ENCODE data around the gene TMEM92. TPM values are rescaled to one million over a fixed set of nuclear protein-coding genes. Genes with fewer than 3 reads are reported as not detected.

TMEM92 gene
- total RNA-seq, 1 experiment from 2014 or later: 14.8 TPM

DNA sequence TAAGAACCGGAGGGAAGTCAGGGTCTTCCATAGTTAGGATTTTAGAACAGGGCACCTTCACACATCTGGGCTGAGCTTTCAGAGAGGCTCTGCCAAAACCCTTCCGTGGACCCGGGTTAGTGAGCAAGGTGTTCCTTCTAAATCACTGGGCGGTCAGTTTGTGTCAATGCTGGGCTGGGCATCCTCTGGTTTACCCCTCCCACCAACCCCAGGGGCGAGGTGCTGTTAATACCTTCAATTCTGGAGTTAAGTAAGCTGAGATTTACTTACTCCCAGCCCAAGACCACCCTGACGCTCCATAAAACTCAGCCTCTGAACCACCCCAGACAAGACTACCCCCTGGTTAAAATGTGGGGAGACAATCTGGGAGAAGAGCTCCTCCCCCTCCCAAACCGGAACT, 1.0 kb downstream of the TMEM92 start:
- Mint-ChIP-seq H3K4me3 (ENCODE audit: unreplicated experiment) (peak overlapping the region; percentile 77), H3K27ac (ENCODE audit: unreplicated experiment) (peak overlapping the region; percentile 60), H3K4me1 (ENCODE audit: low read depth, unreplicated experiment) (peaks cover 28% of the 10 kb centered on the region), H3K9me3 (ENCODE audit: unreplicated experiment) (no peaks in the 10 kb centered on the region), H3K36me3 (ENCODE audit: insufficient read depth, unreplicated experiment) (peaks cover 5% of the 10 kb centered on the region), H3K27me3 (ENCODE audit: insufficient read depth, unreplicated experiment) (no peaks in the 10 kb centered on the region)
- intact Hi-C loops (cut with micrococcal nuclease; ENCODE audit: unreplicated experiment): no loop called here
- no peaks in the 10 kb centered on the region for H3K27me3 ChIP-seq (replicated peaks; ENCODE audit: control insufficient read depth, insufficient read depth, low read length)
- H3K4me1 ChIP-seq: peaks cover 47% of the 10 kb centered on the region
- TF ChIP-seq, protein P1, sequence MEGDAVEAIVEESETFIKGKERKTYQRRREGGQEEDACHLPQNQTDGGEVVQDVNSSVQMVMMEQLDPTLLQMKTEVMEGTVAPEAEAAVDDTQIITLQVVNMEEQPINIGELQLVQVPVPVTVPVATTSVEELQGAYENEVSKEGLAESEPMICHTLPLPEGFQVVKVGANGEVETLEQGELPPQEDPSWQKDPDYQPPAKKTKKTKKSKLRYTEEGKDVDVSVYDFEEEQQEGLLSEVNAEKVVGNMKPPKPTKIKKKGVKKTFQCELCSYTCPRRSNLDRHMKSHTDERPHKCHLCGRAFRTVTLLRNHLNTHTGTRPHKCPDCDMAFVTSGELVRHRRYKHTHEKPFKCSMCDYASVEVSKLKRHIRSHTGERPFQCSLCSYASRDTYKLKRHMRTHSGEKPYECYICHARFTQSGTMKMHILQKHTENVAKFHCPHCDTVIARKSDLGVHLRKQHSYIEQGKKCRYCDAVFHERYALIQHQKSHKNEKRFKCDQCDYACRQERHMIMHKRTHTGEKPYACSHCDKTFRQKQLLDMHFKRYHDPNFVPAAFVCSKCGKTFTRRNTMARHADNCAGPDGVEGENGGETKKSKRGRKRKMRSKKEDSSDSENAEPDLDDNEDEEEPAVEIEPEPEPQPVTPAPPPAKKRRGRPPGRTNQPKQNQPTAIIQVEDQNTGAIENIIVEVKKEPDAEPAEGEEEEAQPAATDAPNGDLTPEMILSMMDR (IDR thresholded peaks at IDR 0.05; ENCODE audit: insufficient read depth in 1 of 2, low read depth in 1 of 2, low read length in 1 of 2, severe bottlenecking in 1 of 2, unreplicated experiment in 1 of 2): no peak
- BruUV-seq (replicated peaks): TSS peak; percentile 65
- no peak for DNase-seq
- peak overlapping the region; percentile 61 for H3K4me3 ChIP-seq (ENCODE audit: low read depth, low read length)
- CTCF ChIA-PET: interaction anchor here (0.6 to 9.2 kb wide), 12 partner anchors 10 to 122 kb away, joined by 3 to 245 read pairs (median 6); partner anchors contain the start of genes COL1A1 and LRRC59
- 0 out of 2 replicates have a peak, but pooled peaks cover 2% of the 10 kb centered on the region for H3K36me3 ChIP-seq (ENCODE audit: control insufficient read depth, insufficient read depth, low read length)
- POLR2A ChIA-PET: interaction anchor here (0.6 to 1.4 kb wide), 4 partner anchors 9 to 417 kb away, joined by 3 to 4 read pairs (median 4); partner anchors contain the start of gene LRRC59
- H3K9me3 ChIP-seq: no peaks in the 10 kb centered on the region

DNA sequence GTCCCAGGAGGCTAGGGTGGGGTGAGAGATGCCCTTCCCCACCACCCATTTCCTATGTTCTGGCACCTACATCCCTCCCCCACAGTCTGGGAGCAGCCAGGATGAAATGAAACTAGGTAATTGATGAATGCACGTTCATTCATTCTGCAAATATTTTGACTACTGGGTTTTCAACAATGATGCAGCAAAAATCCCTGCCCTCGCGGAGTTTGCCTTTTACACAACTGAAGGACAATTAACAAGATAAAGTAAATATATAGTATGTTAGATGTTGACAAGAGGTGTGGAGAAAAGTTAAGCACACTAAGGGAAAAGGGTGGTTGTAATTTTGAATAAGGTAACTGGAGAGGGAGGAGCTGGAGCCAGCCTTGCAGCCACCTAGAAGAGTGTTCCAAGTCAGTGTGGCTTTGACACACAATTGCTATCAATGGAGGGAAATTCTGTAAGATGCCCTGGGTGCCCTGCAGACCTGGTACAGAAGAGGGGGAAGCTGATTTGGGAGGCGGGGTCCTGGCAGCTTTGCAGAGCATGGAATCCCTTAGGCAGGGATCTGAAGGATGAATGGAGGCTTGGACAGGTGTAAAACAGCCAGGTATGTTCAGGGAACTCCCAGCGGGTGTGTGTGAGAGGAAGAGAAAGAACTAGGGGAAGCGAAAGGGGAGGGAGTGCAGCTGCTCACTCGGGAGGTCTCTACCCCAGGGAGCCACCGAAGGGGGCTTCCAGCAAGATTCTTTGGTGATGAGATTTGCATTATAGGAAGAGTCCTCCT, 2.5 kb downstream of the TMEM92 start:
- intact Hi-C loops (cut with micrococcal nuclease; ENCODE audit: unreplicated experiment): no loop called here
- Mint-ChIP-seq H3K4me3 (ENCODE audit: unreplicated experiment) (no peak overlapping the region), H3K4me1 (ENCODE audit: low read depth, unreplicated experiment) (peaks cover 30% of the 10 kb centered on the region), H3K36me3 (ENCODE audit: insufficient read depth, unreplicated experiment) (peaks cover 5% of the 10 kb centered on the region), H3K27ac (ENCODE audit: unreplicated experiment) (peak overlapping the region; percentile 2), H3K9me3 (ENCODE audit: unreplicated experiment) (no peaks in the 10 kb centered on the region), H3K27me3 (ENCODE audit: insufficient read depth, unreplicated experiment) (no peaks in the 10 kb centered on the region)
- CTCF ChIA-PET: interaction anchor here (0.5 to 2.2 kb wide), 4 partner anchors 75 to 600 kb away, joined by 3 to 11 read pairs (median 3); no protein-coding TSS in a partner anchor
- POLR2A ChIA-PET: interaction anchor here (1.1 kb wide), 1 partner anchor 120 kb away, joined by 3 read pairs; the partner anchor contains the start of gene LRRC59
- DNase-seq: no peak
- no peaks in the 10 kb centered on the region for H3K27me3 ChIP-seq (replicated peaks; ENCODE audit: control insufficient read depth, insufficient read depth, low read length)
- no peak overlapping the region for H3K4me3 ChIP-seq (ENCODE audit: low read depth, low read length)
- TF ChIP-seq, protein P1 (IDR thresholded peaks at IDR 0.05; ENCODE audit: insufficient read depth in 1 of 2, low read depth in 1 of 2, low read length in 1 of 2, severe bottlenecking in 1 of 2, unreplicated experiment in 1 of 2): no peak
- peaks cover 57% of the 10 kb centered on the region for H3K4me1 ChIP-seq
- no TSS peak for BruUV-seq (replicated peaks)
- H3K36me3 ChIP-seq (ENCODE audit: control insufficient read depth, insufficient read depth, low read length): 0 out of 2 replicates have a peak, but pooled peaks cover 2% of the 10 kb centered on the region
- H3K9me3 ChIP-seq: no peaks in the 10 kb centered on the region

DNA sequence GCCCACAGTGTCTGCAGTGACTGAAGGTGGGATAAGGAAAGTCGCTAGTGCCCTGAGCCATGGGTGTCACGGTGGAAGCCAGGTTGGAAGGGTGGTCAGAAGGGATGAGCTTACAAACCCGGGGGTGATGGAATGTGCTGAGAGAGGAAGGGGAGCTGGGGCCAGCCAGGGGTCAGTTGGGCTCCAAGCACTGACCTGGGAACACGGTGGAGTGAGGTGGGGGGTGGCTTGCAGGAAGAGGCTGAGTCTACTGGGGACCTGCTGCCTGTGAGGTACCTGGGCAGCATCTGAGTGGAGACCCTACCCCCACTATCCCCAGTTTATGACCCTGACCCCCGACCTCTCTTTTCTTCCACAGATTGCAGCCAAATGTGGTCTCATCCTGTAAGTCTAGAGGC, 3.1 kb downstream of the TMEM92 start:
- BruUV-seq (replicated peaks): no TSS peak
- Mint-ChIP-seq H3K27me3 (ENCODE audit: insufficient read depth, unreplicated experiment) (no peaks in the 10 kb centered on the region), H3K27ac (ENCODE audit: unreplicated experiment) (peak overlapping the region; percentile 2), H3K36me3 (ENCODE audit: insufficient read depth, unreplicated experiment) (peaks cover 5% of the 10 kb centered on the region), H3K4me3 (ENCODE audit: unreplicated experiment) (no peak overlapping the region), H3K4me1 (ENCODE audit: low read depth, unreplicated experiment) (peaks cover 32% of the 10 kb centered on the region), H3K9me3 (ENCODE audit: unreplicated experiment) (no peaks in the 10 kb centered on the region)
- ChIA-PET CTCF (interaction anchor here (0.6 to 2.2 kb wide), 4 partner anchors 73 to 600 kb away, joined by 3 to 11 read pairs (median 4); no protein-coding TSS in a partner anchor), POLR2A (no interaction called here)
- H3K4me1 ChIP-seq: peaks cover 60% of the 10 kb centered on the region
- no peak for DNase-seq
- H3K27me3 ChIP-seq (replicated peaks; ENCODE audit: control insufficient read depth, insufficient read depth, low read length): no peaks in the 10 kb centered on the region
- intact Hi-C loops (cut with micrococcal nuclease; ENCODE audit: unreplicated experiment): no loop called here
- TF ChIP-seq, protein P1 (IDR thresholded peaks at IDR 0.05; ENCODE audit: insufficient read depth in 1 of 2, low read depth in 1 of 2, low read length in 1 of 2, severe bottlenecking in 1 of 2, unreplicated experiment in 1 of 2): no peak
- no peak overlapping the region for H3K4me3 ChIP-seq (ENCODE audit: low read depth, low read length)
- H3K36me3 ChIP-seq (ENCODE audit: control insufficient read depth, insufficient read depth, low read length): 0 out of 2 replicates have a peak, but pooled peaks cover 2% of the 10 kb centered on the region
- no peaks in the 10 kb centered on the region for H3K9me3 ChIP-seq

All from Caco-2 (cell line).